LNCaP clone FGC (cell line): Measurements from ENCODE around the gene CNGB1.
"Not testable (repeated sequence)": the region's sequence is repeated elsewhere in the genome, so short reads cannot be mapped to it uniquely, and the experiment has no call there.

ENCODE experiments used
- DNase-seq: peaks from one replicate; pipeline ENCODE4 v3.0.0-alpha.2; 2011; ENCODE audit warnings: low read depth
- H3K4me3 ChIP-seq: 2 replicates; pipeline ENCODE4 v1.5.1; 2011; ENCODE audit warnings: mild to moderate bottlenecking, low read depth, low read length, control low read depth
- CTCF ChIP-seq: IDR thresholded peaks from 2 replicates; pipeline ENCODE4 v1.5.1; 2012; ENCODE audit warnings: mild to moderate bottlenecking; ENCODE audit not compliant: control insufficient read depth, insufficient read depth; ENCODE audit errors: extremely low read depth

Gene CNGB1

DNA sequence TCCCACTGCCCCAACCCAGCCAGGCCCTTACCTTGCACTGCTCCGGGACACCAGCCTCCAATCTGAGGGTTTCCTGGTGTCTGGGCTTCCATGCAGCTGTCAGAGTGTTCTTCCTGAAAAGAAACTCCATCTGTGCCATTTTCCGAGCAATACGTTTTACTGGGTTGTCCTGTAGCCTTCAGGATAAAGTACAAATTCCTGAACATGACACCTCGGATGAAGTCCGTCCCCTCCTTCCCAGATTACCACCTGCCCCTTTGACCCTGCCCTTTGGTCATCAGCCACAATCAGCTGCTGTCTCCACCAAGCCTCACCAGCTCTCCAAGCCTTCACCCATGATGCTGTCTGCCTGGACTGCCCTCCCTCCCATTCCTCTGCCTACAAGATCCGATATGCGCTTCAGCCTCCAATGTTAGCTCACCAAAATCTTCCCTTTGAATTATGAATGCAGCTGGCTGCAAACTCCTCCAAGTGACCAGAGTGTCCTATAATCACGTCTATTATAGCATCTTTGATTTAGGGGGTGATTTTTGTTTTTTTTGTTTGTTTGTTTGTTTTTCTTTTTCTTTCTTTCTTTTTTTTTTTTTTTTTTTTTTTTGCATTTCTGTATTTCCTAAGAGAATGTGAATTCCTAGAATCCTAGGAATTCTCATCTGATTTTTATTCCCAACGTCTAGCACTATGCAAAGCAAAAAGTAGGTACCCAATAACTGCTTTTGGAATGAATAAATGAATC, 108.1 kb downstream of the CNGB1 start:
- no peak for DNase-seq
- no peak overlapping the region for H3K4me3 ChIP-seq
- no peak for TF ChIP-seq CTCF

DNA sequence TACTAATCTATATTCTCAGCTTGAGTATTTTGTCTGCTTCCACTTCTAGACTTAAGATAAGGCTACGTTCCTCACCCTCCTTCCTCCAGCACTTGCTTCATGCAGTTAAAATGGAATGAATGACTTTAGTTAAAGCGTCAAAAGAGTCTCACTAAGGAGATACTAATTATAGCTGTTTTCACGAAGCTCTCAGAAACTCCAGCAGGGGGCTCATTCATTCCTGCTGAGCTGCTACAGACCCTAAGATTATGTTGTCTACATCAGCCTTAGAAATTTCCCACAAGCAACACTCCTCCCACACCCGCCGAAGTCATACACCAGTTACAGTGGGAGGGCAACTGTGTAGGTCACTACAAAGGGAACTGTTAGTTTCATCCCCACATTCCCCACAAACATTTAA, 111.6 kb downstream of the CNGB1 start:
- H3K4me3 ChIP-seq, result no peak overlapping the region
- no peak for DNase-seq
- TF ChIP-seq CTCF, result 0 out of 2 replicates have a peak, but pooled peaks have one; percentile 9

DNA sequence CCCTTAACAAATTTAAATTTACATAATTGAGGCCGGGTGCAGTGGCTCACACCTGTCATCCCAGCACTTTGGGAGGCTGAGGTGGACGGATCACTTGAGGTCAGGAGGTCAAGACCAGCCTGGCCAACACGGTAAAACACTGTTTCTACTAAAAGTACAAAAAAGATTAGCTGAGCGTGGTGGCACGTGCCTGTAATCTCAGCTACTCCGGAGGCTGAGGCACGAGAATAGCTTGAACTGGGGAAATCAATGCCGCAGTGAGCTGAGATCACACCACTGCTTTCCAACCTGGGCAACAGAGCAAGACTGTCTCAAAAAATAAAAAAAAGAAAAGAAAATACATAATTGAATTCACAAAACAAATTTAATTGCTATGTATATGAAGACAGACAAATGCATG, 112.3 kb downstream of the CNGB1 start:
- no peak for TF ChIP-seq CTCF

GRCh38 chr16:57857991-57858390, 112.9 kb downstream of the CNGB1 start:
- DNase-seq, H3K4me3 ChIP-seq: not testable (repeated sequence)

More for the DNA sequence above, 112.3 kb downstream of the CNGB1 start:
- no peak for DNase-seq
- H3K4me3 ChIP-seq, result no peak overlapping the region

DNA sequence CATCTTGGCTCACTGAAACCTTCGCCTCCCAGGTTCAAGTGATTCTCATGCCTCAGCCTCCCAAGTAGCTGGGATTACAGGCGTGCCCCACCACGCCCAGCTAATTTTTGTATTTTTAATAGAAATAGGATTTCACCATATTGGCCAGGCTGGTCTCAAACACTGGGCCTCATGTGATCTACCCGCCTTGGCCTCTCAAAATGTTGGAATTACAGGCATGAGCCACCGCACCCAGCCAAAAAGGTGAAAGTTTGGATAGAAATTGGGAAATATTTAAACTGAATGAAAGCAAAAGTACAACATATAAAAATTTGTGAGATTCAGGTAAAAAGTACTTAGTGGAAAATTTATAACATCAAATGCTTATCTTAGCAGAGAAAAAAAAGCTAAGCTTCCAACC, 115.7 kb downstream of the CNGB1 start:
- H3K4me3 ChIP-seq, result no peak overlapping the region
- DNase-seq, result no peak
- TF ChIP-seq CTCF, result no peak

DNA sequence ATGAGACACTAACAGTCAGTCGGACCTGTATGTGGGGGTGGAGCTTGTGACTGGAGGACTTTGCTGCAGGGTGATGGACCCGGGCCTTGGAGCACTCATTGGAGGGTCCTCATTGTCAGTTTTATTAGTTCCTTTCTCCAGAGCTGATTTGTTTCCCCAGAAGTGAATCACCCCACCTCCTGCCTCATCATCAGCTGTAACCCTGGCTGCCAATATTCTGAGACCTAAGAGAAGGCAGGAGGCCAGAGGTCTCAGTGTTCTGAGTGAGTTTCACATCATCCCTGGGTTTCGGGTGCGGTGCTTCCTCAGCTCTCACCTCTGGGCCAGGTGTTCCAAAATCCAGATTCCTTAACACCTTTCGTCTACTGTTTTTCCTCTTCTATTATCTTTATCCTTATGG, 118.7 kb downstream of the CNGB1 start:
- DNase-seq, result no peak
- H3K4me3 ChIP-seq, result no peak overlapping the region
- TF ChIP-seq CTCF, result no peak

GRCh38 chr16:57848181-57848580, 122.7 kb downstream of the CNGB1 start:
- no peak for TF ChIP-seq CTCF
- no peak overlapping the region for H3K4me3 ChIP-seq
- DNase-seq, result no peak

- H3K4me3 ChIP-seq, result not testable (repeated sequence)
Observed at GRCh38 chr16:57846931-57847330, 124.0 kb downstream of the CNGB1 start.

More at GRCh38 chr16:57846931-57847330, 124.0 kb downstream of the CNGB1 start:
- not testable (repeated sequence) for DNase-seq
